NCI-H524 (cell line): ENCODE measurements around the gene NUDT3.

Experiments
- DNase-seq, 2 experiments: peaks; one replicate each; lab custom pipeline; 2025; lab: John Stamatoyannopoulos, UW

The NUDT3 gene

DNA sequence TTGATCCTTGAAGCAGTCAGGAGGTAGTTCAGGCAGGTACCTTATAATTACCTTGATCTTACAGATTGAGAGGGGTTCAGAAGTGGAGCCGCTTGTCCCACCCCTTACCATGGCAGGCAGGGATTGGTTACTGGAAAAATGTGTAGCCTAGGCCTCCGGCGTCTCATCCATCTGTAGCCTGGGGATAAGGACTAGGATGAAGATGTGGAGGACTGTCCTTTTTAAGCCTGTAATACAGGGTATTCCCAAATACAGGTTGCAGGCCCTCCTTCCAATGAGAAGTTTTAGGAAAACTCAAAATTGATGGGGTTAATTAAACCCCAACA lies 153.0 kb downstream of the NUDT3 start:
- peak in 1 of 2 experiments; percentile 14 for DNase-seq

GRCh38 chr6:34238585-34239499 lies 153.6 kb downstream of the NUDT3 start:
- peak; percentile 49 to 84 for DNase-seq

DNA sequence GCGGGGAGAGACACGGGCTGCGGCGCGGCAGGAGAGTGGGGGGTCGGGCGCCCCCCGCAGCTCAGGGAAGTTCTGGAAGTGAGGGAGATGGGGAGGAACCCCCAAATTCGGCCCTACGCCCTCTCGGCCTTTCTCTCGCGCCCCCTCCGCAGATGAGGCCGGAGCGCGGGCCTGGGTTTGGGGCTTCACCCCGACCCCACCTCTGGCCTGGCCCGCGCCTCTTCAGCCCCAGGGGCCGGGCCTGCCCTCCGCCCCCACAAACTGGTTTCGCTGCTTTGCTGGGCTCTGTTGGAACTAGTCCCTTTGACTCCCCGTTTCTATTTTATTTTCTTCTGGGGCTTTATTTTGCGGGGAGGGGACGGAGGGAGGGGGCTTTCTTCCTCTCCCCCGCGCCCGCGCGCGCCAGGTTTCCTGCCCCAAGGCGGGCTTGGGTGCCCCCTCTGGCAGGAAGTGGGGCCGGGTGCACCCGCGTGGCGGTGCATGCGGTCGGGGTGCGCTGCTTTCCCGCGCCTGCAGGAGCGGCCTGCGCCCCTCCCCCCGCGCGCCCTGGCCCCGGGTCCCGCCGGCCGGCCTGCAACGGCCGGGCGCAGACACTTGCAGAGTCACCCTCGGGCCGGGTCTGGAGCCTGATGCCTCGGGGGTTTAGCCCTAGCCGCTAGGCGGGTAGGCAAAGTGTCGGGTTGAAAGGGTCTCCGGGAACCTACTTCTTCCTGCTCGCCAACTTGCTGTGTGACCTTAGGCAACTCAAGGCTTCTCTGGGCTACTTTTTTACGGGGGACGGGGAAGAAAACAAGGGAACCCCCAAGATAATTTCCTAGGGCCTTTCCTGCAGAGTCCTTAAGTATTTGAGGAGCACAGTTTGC lies 154.5 kb downstream of the NUDT3 start:
- DNase-seq = peak; percentile 47 to 81

- DNase-seq = peak in 1 of 2 experiments; percentile 33
Measured at GRCh38 chr6:34237316-34237721, 155.2 kb downstream of the NUDT3 start.

- DNase-seq = peak; percentile 77 to 93
Measured at GRCh38 chr6:34236443-34237315, 155.8 kb downstream of the NUDT3 start, which contains the start of gene HMGA1. TSS of gene HMGA1 (plus strand) at chr6:34236873. CDS start at chr6:34240781, 3,908 bp downstream.

DNA sequence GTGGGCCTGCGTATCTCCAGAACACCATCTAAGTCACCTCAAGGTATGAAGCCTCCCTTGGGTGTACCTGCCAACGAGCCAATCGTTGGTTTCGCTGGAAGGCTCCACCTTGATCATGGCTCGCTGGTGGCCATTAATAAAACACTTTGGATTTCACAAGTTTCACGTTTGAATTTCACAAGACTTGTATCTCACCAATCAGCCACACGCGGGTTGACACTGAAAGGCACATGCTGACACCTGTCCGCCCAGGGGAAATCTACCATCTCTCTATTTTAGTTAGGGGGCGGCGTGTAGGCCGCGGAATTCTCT lies 156.4 kb downstream of the NUDT3 start:
- DNase-seq = peak in 1 of 2 experiments; percentile 40

DNA sequence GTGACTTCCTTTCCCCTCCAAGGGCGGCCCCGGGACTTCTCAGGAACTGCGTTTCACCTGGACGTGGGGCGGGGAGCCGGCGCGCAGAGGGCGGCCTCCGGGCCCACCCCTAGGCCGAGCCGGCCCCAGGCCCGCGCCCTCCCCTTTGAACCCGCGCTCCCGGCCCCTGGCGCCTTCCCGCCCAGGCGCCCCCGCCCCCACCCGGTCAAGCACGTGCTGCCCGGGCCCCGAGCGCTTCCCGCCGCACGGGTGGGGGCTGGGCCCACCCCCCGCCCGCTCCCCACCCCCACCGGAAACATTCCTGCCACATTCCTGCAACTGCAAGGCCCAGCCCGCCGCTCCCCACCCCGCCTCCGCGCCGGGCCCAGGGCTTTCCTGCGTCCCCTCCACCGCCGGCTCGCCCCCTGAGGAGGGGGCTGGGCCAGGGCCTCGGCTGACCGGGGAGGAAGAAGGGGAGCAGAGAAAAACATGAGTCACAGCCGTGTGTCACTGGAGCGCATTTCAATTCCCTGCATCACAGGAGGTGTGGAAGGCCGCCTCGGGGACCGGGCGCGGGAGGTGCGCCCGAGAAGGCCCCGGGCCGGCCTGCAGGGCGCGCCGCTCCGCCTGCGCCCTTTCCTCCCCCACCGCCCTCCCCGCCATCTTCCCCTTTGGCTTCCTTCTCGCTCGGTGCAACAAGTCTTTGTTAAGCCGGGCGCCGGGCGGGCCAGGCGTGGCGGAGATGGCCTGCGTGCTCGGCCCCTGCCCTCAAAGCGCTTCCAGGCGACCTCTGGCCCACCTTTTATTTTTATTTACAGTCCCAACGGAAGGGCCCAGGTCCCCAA lies 156.9 kb downstream of the NUDT3 start:
- DNase-seq = no peak

DNA sequence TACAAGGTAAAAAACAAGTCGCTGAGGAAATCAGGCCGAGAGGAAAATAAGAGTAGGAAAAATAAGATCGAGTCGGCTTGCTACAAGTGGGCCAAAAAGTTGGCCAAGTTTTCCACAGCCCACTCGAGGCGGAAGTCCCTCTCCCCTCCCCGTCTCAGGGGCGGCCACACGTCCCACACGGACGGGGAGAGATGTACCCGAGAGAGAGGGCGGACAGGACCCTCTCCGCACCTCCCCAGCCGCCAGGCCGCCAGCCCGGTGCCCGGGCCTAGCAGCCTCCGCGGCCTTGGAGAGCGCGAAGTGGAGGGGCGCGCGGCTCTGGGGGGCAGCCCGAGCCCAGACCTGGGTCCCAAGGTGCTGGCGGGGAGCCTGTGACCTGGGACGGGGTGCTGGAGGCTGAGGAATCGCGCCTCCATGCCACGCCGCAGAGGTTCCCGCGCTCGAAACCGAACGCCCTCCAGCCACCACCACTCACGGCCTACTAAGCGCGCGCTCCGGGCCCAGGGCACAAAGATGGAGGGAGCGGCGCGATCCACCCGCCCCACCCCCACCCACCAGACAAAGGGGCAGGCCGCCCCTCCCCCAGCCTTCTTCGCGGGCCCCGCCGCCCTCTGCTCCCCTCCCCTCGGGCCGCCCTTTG lies 157.7 kb downstream of the NUDT3 start:
- no peak for DNase-seq

DNA sequence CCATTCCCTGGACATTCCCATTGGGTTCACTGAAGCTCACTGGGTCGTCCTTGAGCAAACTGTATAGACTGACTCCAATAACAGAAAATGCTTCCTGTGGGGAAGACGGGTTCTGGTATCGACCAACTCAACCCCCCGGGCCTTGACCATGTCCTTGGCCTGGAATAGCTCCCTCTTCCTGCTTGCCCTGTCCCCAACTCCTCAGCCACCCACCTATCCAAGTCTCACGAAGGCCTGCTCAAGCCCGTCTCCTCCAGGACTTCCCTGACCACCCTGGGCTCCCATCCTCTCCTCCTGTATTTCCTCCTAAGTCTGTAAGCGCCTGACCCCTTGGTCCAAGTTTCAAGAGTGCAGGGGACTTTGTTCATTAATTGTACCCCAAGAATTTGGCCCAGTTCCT lies 158.6 kb downstream of the NUDT3 start:
- no peak for DNase-seq

GRCh38 chr6:34232901-34233300 lies 159.6 kb downstream of the NUDT3 start:
- DNase-seq = no peak

DNA sequence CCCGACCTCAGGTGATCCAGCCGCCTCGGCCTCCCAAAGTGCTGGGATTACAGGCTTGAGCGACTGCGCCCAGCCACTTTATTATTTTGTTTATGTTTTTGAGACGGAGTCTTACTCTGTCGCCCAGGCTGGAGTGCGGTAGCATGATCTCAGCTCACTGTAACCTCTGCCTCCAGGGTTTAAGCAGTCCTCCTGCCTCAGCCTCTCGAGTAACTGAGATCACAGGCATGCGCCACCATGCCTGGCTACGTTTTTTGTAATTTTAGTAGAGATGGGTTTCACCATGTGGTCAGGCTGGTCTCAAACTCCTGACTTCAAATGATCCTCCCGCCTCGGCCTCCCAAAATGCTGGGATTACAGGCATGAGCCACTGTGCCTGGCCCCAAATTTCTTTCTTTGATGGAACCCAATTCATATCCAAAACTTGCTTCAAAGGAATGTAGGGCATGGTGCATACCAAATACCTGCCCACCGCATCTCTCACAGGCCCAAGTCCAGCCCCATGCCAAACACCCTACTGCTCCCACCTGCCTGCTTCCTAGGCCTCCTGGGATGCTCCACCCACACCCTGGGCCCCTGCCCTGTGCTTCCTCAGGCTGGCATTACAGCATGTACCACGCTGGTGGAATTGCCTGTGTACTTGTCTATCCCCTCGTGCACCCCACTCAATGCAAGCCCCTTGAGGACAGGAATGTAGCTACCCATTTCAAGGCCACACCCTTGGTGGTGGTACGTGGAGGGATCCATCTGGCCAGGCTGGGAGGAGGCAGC lies 160.7 kb downstream of the NUDT3 start:
- no peak for DNase-seq

DNA sequence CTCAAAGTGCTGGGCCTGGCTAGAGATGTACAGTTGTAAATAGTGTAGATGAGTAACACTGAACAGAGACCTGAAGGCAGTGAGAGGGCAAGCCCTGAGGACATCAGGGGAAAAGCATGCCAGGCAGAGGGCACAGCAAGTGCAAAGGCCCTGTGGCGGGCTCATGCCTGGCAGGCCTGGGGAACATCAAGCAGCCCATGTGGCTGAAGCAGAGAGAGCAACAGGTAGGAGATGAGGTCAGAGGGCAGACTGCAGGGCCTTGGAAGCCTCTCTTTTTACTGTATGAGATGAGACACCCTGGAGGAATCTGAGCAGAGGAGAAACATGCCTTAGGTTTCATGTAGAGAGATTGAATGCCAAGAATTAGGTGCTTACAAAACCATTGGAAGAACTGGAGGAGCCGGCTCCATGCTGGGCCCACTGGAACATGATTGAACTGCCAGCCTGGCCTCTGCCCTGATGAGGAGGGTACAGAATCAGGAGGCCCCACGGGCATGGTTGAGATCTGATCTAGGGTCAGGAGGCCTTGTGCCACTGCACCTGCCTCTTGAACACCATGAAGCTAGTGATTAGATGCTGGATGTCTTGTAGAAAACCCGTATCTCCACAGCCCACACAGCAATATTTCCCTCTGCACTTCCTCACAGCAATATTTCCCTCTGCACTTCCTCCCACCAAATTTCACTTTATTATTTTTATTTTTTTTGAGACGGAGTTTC lies 161.7 kb downstream of the NUDT3 start:
- DNase-seq = no peak

- no peak for DNase-seq
Measured at GRCh38 chr6:34229877-34230276, 162.6 kb downstream of the NUDT3 start.
